Neutrophil (primary cell): ENCODE measurements around the gene CYLD.

ENCODE experiments used
- H3K27ac ChIP-seq: fragments of 200-600 bp; sonication (generic); 2 replicates; pipeline ENCODE4 v1.5.1; 2016; ENCODE audit warnings: mild to moderate bottlenecking, moderate library complexity
- H3K27me3 ChIP-seq: fragments of 200-600 bp; sonication (generic); 2 replicates; pipeline ENCODE4 v1.6.0; 2016; ENCODE audit warnings: mild to moderate bottlenecking
- H3K36me3 ChIP-seq: fragments of 200-600 bp; sonication (generic); 2 replicates; pipeline ENCODE4 v1.5.1; 2017
- H3K4me1 ChIP-seq, 2 experiments: fragments of 200-600 bp in 1 of 2; sonication (generic) in 1 of 2; 1 replicate in 1 of 2; 2 replicates in 1 of 2; pipeline versions ENCODE4 v1.5.1 to v1.6.1; 2013 to 2016; ENCODE audit warnings: low read depth in 1 of 2, low read length in 1 of 2, mild to moderate bottlenecking in 1 of 2, moderate library complexity in 1 of 2; ENCODE audit not compliant: control insufficient read depth in 1 of 2, insufficient read depth in 1 of 2
- H3K4me3 ChIP-seq, 2 experiments: fragments of 200-600 bp in 1 of 2; sonication (generic) in 1 of 2; 1 replicate in 1 of 2; 2 replicates in 1 of 2; pipeline ENCODE4 v1.5.1; 2013 to 2016; ENCODE audit warnings: low read depth in 1 of 2, low read length in 1 of 2, mild to moderate bottlenecking in 1 of 2, moderate library complexity in 1 of 2
- H3K9me3 ChIP-seq: fragments of 200-600 bp; sonication (generic); 2 replicates; pipeline ENCODE4 v1.5.1; 2016
- CTCF ChIP-seq: fragments of 200-600 bp; sonication (generic); IDR thresholded peaks from 2 replicates; pipeline ENCODE4 v1.5.1; 2016; ENCODE audit warnings: antibody characterized with exemption

Gene CYLD

GRCh38 chr16:50709061-50709684, 32.7 kb upstream of the CYLD start:
- Histone ChIP-seq H3K4me3 (peak overlapping the region; percentile 31 to 52), H3K9me3 (no peaks in the 10 kb centered on the region), H3K27me3 (no peaks in the 10 kb centered on the region), H3K4me1 (peaks cover 74 to 77% of the 10 kb centered on the region in 2 experiments), H3K27ac (peak overlapping the region; percentile 92), H3K36me3 (peaks cover 42% of the 10 kb centered on the region)
- peak; percentile 26 for TF ChIP-seq CTCF

GRCh38 chr16:50709980-50710379, 31.9 kb upstream of the CYLD start:
- no peaks in the 10 kb centered on the region for H3K27me3 ChIP-seq
- H3K36me3 ChIP-seq, result peaks cover 42% of the 10 kb centered on the region
- H3K27ac ChIP-seq, result peak overlapping the region; percentile 92
- no peak for TF ChIP-seq CTCF
- peaks cover 82 to 85% of the 10 kb centered on the region in 2 experiments for H3K4me1 ChIP-seq
- H3K4me3 ChIP-seq, result peak overlapping the region; percentile 31 to 52
- H3K9me3 ChIP-seq, result no peaks in the 10 kb centered on the region

DNA sequence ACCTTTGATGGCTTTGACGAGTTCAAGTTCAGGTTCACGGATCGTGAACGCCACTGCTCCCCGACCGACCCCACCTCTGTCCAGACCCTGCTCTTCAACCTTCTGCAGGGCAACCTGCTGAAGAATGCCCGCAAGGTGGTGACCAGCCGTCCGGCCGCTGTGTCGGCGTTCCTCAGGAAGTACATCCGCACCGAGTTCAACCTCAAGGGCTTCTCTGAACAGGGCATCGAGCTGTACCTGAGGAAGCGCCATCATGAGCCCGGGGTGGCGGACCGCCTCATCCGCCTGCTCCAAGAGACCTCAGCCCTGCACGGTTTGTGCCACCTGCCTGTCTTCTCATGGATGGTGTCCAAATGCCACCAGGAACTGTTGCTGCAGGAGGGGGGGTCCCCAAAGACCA, 30.8 kb upstream of the CYLD start:
- no peak for TF ChIP-seq CTCF
- Histone ChIP-seq H3K4me1 (peaks cover 93 to 94% of the 10 kb centered on the region in 2 experiments), H3K4me3 (no peak overlapping the region), H3K36me3 (peaks cover 42% of the 10 kb centered on the region), H3K9me3 (no peaks in the 10 kb centered on the region), H3K27ac (peak overlapping the region; percentile 92), H3K27me3 (no peaks in the 10 kb centered on the region)

GRCh38 chr16:50711862-50712559, 29.9 kb upstream of the CYLD start:
- peak overlapping the region; percentile 92 for H3K27ac ChIP-seq
- H3K36me3 ChIP-seq, result peaks cover 42% of the 10 kb centered on the region
- H3K4me1 ChIP-seq, result peaks cover 100% of the 10 kb centered on the region in 2 experiments
- no peaks in the 10 kb centered on the region for H3K27me3 ChIP-seq
- no peak for TF ChIP-seq CTCF
- H3K9me3 ChIP-seq, result no peaks in the 10 kb centered on the region
- peak overlapping the region in 1 of 2 experiments; percentile 44 for H3K4me3 ChIP-seq

GRCh38 chr16:50712560-50712898, 29.4 kb upstream of the CYLD start:
- H3K4me1 ChIP-seq, result peaks cover 100% of the 10 kb centered on the region in 2 experiments
- TF ChIP-seq CTCF, result no peak
- peak overlapping the region; percentile 92 for H3K27ac ChIP-seq
- H3K27me3 ChIP-seq, result no peaks in the 10 kb centered on the region
- no peaks in the 10 kb centered on the region for H3K9me3 ChIP-seq
- peak overlapping the region; percentile 14 to 44 for H3K4me3 ChIP-seq
- peaks cover 46% of the 10 kb centered on the region for H3K36me3 ChIP-seq
